H1 (cell line): ENCODE measurements around the gene NOS1AP. TPM values are rescaled to one million over a fixed set of nuclear protein-coding genes. Genes with fewer than 3 reads are reported as not detected.

ENCODE experiments used
- CTCF ChIA-PET: fragments of 300-600 bp; sonication (Branson Sonifier 250); formaldehyde crosslinking; loops from one replicate; lab custom pipeline; 2021; ENCODE audit not compliant: partially characterized antibody; lab: Charles Lee
- POLR2A ChIA-PET: fragments of 300-600 bp; sonication (Branson Sonifier 250); formaldehyde crosslinking; loops from one replicate; lab custom pipeline; 2021; ENCODE audit warnings: inconsistent platforms; ENCODE audit not compliant: partially characterized antibody; lab: Charles Lee
- DNase-seq, 2 experiments: peaks; one replicate each; pipeline versions ENCODE4 v3.0.0 to v3.0.0-alpha.2; 2010 to 2022; ENCODE audit warnings: low spot score in 2 of 2, low read depth in 1 of 2, mixed read lengths in 1 of 2
- FAIRE-seq: peaks from 2 replicates; lab custom pipeline; 2011; peaks lifted over from hg19 to GRCh38; lab: Jason Lieb, UNC
- H2AFZ ChIP-seq: 2 replicates; pipeline ENCODE4 v1.8.1; 2012; ENCODE audit warnings: low read length, inconsistent platforms
- H2AK5ac ChIP-seq: 2 replicates; pipeline ENCODE4 v1.6.1; 2013; ENCODE audit warnings: low read depth, low read length
- H2BK120ac ChIP-seq: replicated peaks from 2 replicates; pipeline ENCODE3; 2013; ENCODE audit warnings: low read depth, low read length, inconsistent platforms
- H2BK12ac ChIP-seq: 2 replicates; pipeline ENCODE4 v1.6.1; 2013; ENCODE audit warnings: low read depth, low read length
- H2BK15ac ChIP-seq: 2 replicates; pipeline ENCODE4 v1.6.1; 2013; ENCODE audit warnings: low read length
- H2BK20ac ChIP-seq: 2 replicates; pipeline ENCODE4 v1.6.1; 2013; ENCODE audit warnings: low read length
- H2BK5ac ChIP-seq: 2 replicates; pipeline ENCODE4 v1.6.1; 2013; ENCODE audit warnings: low read depth, low read length
- H3K14ac ChIP-seq: 2 replicates; pipeline ENCODE4 v1.6.1; 2013; ENCODE audit warnings: inconsistent platforms; ENCODE audit not compliant: insufficient read length
- H3K18ac ChIP-seq: 2 replicates; pipeline ENCODE4 v1.6.1; 2013; ENCODE audit warnings: low read length; ENCODE audit errors: extremely low read depth
- H3K23ac ChIP-seq: 2 replicates; pipeline ENCODE4 v1.6.1; 2013; ENCODE audit warnings: inconsistent platforms; ENCODE audit not compliant: insufficient read length
- H3K23me2 ChIP-seq: 2 replicates; pipeline ENCODE4 v1.6.1; 2013; ENCODE audit warnings: low read depth, low read length
- H3K27ac ChIP-seq: 2 replicates; pipeline ENCODE4 v1.6.1; 2011; ENCODE audit warnings: low read depth, low read length, inconsistent platforms
- H3K27me3 ChIP-seq, 4 experiments: replicated peaks in 1 of 4; 1 replicate in 1 of 4; 2 replicates in 3 of 4; pipeline versions ENCODE4 v1.6.1 to v1.8.1; 2011 to 2013; ENCODE audit warnings: low read length in 3 of 4, mild to moderate bottlenecking in 3 of 4, inconsistent platforms in 2 of 4, mixed read lengths in 2 of 4, moderate library complexity in 1 of 4; ENCODE audit not compliant: control insufficient read depth in 3 of 4, insufficient read depth in 3 of 4; ENCODE audit errors: extremely low read depth in 1 of 4
- H3K36me3 ChIP-seq, 4 experiments: 2 replicates each; pipeline versions ENCODE4 v1.6.1 to v1.8.1; 2011 to 2013; ENCODE audit warnings: mild to moderate bottlenecking in 4 of 4, low read length in 3 of 4, moderate library complexity in 2 of 4, control low read depth in 1 of 4, inconsistent platforms in 1 of 4; ENCODE audit not compliant: insufficient read depth in 4 of 4, control insufficient read depth in 2 of 4
- H3K4ac ChIP-seq: replicated peaks from 2 replicates; pipeline ENCODE3; 2013; ENCODE audit warnings: low read length, low read depth, mixed read lengths, inconsistent platforms; ENCODE audit not compliant: insufficient read length
- H3K4me1 ChIP-seq, 4 experiments: replicated peaks in 1 of 4; 1 replicate in 1 of 4; 2 replicates in 3 of 4; pipeline versions ENCODE4 v1.6.1 to v1.8.1; 2011 to 2013; ENCODE audit warnings: low read length in 3 of 4, inconsistent platforms in 2 of 4, mixed read lengths in 1 of 4; ENCODE audit not compliant: insufficient read depth in 4 of 4, control insufficient read depth in 3 of 4
- H3K4me2 ChIP-seq, 2 experiments: 2 replicates each; pipeline versions ENCODE4 v1.6.1 to v1.8.1; 2011 to 2013; ENCODE audit warnings: low read depth in 2 of 2, low read length in 2 of 2, control low read depth in 1 of 2, inconsistent platforms in 1 of 2, mild to moderate bottlenecking in 1 of 2; ENCODE audit not compliant: insufficient read depth in 1 of 2
- H3K4me3 ChIP-seq, 4 experiments: fragments of 200-600, 300-600 bp in 1 of 4; sonication (generic), shearing (Covaris generic), sonication (Bioruptor Twin) in 1 of 4; 2 replicates each; pipeline versions ENCODE4 v1.5.1 to v1.8.1; 2011 to 2016; ENCODE audit warnings: low read length in 4 of 4, low read depth in 3 of 4, control low read depth in 2 of 4, inconsistent platforms in 2 of 4, mild to moderate bottlenecking in 2 of 4, mixed read lengths in 1 of 4, moderate library complexity in 1 of 4; ENCODE audit not compliant: insufficient read depth in 2 of 4; ENCODE audit errors: extremely low read depth in 1 of 4
- H3K56ac ChIP-seq: replicated peaks from 2 replicates; pipeline ENCODE3; 2013; ENCODE audit warnings: low read depth, mild to moderate bottlenecking, mixed read lengths, low read length, inconsistent platforms; ENCODE audit not compliant: insufficient read length
- H3K79me1 ChIP-seq: 2 replicates; pipeline ENCODE4 v1.6.1; 2013; ENCODE audit warnings: low read depth, low read length, control low read depth
- H3K79me2 ChIP-seq, 2 experiments: 2 replicates each; pipeline versions ENCODE4 v1.6.1 to v1.8.1; 2012 to 2013; ENCODE audit warnings: low read length in 2 of 2, mild to moderate bottlenecking in 2 of 2, inconsistent platforms in 1 of 2; ENCODE audit not compliant: insufficient read depth in 2 of 2, control insufficient read depth in 1 of 2
- H3K9ac ChIP-seq, 4 experiments: replicated peaks in 1 of 4; 1 replicate in 1 of 4; 2 replicates in 3 of 4; pipeline versions ENCODE4 v1.6.1 to v1.8.1; 2011 to 2013; ENCODE audit warnings: low read depth in 3 of 4, low read length in 3 of 4, control low read depth in 2 of 4, mild to moderate bottlenecking in 2 of 4, moderate library complexity in 2 of 4, inconsistent platforms in 1 of 4; ENCODE audit errors: extremely low read depth in 1 of 4
- H3K9me3 ChIP-seq, 2 experiments: 2 replicates each; pipeline versions ENCODE4 v1.6.1 to v1.8.1; 2012 to 2013; ENCODE audit warnings: mild to moderate bottlenecking in 2 of 2, moderate library complexity in 2 of 2, control low read depth in 1 of 2, inconsistent platforms in 1 of 2, low read depth in 1 of 2, low read length in 1 of 2, mixed read lengths in 1 of 2; ENCODE audit not compliant: insufficient read depth in 2 of 2
- H4K20me1 ChIP-seq, 2 experiments: replicated peaks in 1 of 2; 2 replicates each; pipeline versions ENCODE3 to v1.8.1; 2011 to 2013; ENCODE audit warnings: inconsistent platforms in 2 of 2, low read length in 2 of 2, mild to moderate bottlenecking in 1 of 2; ENCODE audit not compliant: insufficient read depth in 2 of 2, control insufficient read depth in 1 of 2
- H4K5ac ChIP-seq: 2 replicates; pipeline ENCODE4 v1.6.1; 2013; ENCODE audit warnings: low read length, low read depth, mixed read lengths, inconsistent platforms; ENCODE audit not compliant: insufficient read length
- H4K8ac ChIP-seq: 2 replicates; pipeline ENCODE4 v1.8.0; 2013; ENCODE audit warnings: mild to moderate bottlenecking, moderate library complexity, low read length, inconsistent platforms; ENCODE audit not compliant: insufficient read depth; ENCODE audit errors: extremely low read depth
- H4K91ac ChIP-seq: replicated peaks from 2 replicates; pipeline ENCODE3; 2013; ENCODE audit warnings: low read length, mixed read lengths, inconsistent platforms; ENCODE audit not compliant: insufficient read length
- E2F6 ChIP-seq: IDR thresholded peaks from 2 replicates; pipeline ENCODE4 v1.6.1; 2012; ENCODE audit warnings: inconsistent platforms
- HDAC6 ChIP-seq: IDR thresholded peaks from one replicate; pipeline ENCODE4 v1.7.1; 2012; ENCODE audit warnings: low read depth, mild to moderate bottlenecking, inconsistent platforms, low read length, moderate library complexity
- KDM1A ChIP-seq: fragments of 200-600, 300-600 bp; sonication (generic); IDR thresholded peaks from 2 replicates; pipeline ENCODE4 v1.7.1; 2016; ENCODE audit warnings: mild to moderate bottlenecking, low read length, borderline replicate concordance
- SRF ChIP-seq: IDR thresholded peaks from 2 replicates; pipeline ENCODE4 v1.6.1; 2011; ENCODE audit warnings: mild to moderate bottlenecking, low read depth, low read length, moderate library complexity
- polyA plus RNA-seq, 7 experiments: library from polyadenylated mRNA; depleted of rRNA in 3 of 7; stranded (reverse) in 5 of 7; unstranded in 2 of 7; fragments of >200 nt in 5 of 7; fragments of 200-250 nt in 2 of 7; gene quantifications; 1 replicate in 5 of 7; 2 replicates in 1 of 7; 4 replicates in 1 of 7; pipeline versions ENCODE4 v1.2.1 to v1.2.3, GENCODE V29; 2011 to 2013; ENCODE audit warnings: missing spikeins in 2 of 7, mixed read lengths in 2 of 7
- total RNA-seq: library from RNA; stranded (reverse); fragmentation: NEBNext Ultra II Directional; extraction: Animal tissue kit (Norgen Biotek cat#: 25700); gene quantifications from 2 replicates; pipeline ENCODE4 v1.2.1, GENCODE V29; 2021

NOS1AP gene
- total and polyA plus RNA-seq, 2 of the 8 experiments (the other 6 are each of a cell fraction or from before 2014, with no cell fraction given) = 2.4 to 12.1 TPM

GRCh38 chr1:162328512-162328911 is 259.0 kb downstream of the NOS1AP start:
- H3K9ac ChIP-seq = no peak overlapping the region
- no peaks in the 10 kb centered on the region for H3K36me3 ChIP-seq
- CTCF ChIA-PET = no interaction called here

More at GRCh38 chr1:162328512-162328911, 259.0 kb downstream of the NOS1AP start:
- TF ChIP-seq KDM1A (no peak), E2F6 (no peak), HDAC6 (no peak), SRF (no peak)
- Histone ChIP-seq H2BK5ac (no peak overlapping the region), H2BK15ac (no peak overlapping the region), H3K9me3 (no peaks in the 10 kb centered on the region), H3K27ac (no peak overlapping the region), H3K56ac (no peak overlapping the region), H3K79me2 (no peaks in the 10 kb centered on the region), H4K5ac (no peak overlapping the region), H2BK12ac (no peak overlapping the region), H4K91ac (no peak overlapping the region), H3K27me3 (no peaks in the 10 kb centered on the region), H4K8ac (no peak overlapping the region), H2AK5ac (no peak overlapping the region), H4K20me1 (no peaks in the 10 kb centered on the region), H3K4ac (no peak overlapping the region), H2BK20ac (no peak overlapping the region), H2AFZ (no peak overlapping the region), H3K79me1 (no peaks in the 10 kb centered on the region), H3K23ac (no peak overlapping the region), H3K4me3 (no peak overlapping the region), H3K4me2 (no peak overlapping the region), H3K18ac (no peak overlapping the region), H3K23me2 (no peaks in the 10 kb centered on the region), H3K14ac (no peak overlapping the region), H2BK120ac (no peak overlapping the region), H3K4me1 (no peaks in the 10 kb centered on the region)
- DNase-seq (no peak), FAIRE-seq (no peak)
- POLR2A ChIA-PET = no interaction called here
